ENCODE measurements around the gene RNF217.

- no peak for TF ChIP-seq TAF1 (IDR thresholded peaks at IDR 0.05; ENCODE audit: borderline replicate concordance, low read depth, low read length)
- TF ChIP-seq POLR2A (IDR thresholded peaks at IDR 0.05; ENCODE audit: low read depth, low read length) = no peak
These were observed 76.7 kb downstream of the RNF217 start for GRCh38 chr6:125038925-125039324.

Measured in GM12892 (cell line).